ENCODE measurements around the gene MFSD2B. TPM values are rescaled to one million over a fixed set of nuclear protein-coding genes. Genes with fewer than 3 reads are reported as not detected.
"Not testable (repeated sequence)": the region's sequence is repeated elsewhere in the genome, so short reads cannot be mapped to it uniquely, and the experiment has no call there.

The MFSD2B gene
- total RNA-seq, 2 donors from 2014 or later: not detected

DNA sequence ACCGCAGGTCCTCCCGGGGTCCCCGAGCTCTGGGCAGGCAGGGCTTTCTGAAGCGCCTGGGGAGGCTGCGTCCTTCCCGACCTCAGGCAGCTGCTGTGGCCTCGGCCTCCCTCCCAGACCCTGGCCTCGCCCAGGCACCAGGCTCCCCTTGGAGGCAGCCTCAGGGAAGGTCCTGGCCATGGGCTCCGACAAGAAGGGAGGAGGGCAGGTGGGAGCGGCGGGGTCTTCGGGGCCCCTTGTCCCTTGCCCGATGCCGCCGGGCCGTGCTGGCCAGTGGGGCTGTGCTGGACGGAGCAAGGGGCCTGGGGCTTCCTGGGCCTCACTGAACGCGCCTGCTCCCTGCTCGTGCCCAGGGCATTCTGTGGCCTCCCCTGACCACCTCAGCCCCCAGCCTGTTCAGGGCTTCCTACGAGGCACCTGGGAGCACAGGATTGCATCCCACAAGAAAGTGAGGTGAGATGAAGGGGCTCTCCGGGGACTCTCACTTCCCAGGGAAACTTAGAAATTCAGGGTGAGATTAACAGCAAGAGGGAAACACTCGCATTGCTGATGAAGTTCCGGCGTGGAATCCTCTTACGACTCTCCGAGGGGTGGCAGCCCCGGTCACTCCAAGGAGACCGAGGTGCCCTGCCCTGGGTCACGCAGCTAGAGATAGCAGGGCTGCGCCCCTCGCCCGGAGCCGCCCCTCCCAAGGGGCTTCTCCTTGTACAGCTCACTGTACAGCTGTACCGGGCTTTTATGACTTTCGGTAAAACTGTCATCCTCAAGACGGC is 778 bp downstream of the MFSD2B start:
- WGBS: 43% methylated on average over 28 of the region's 37 CpGs
- H3K27me3 ChIP-seq (replicated peaks; ENCODE audit: insufficient read depth): peaks cover 7% of the 10 kb centered on the region
- no peak overlapping the region for H3K27ac ChIP-seq
- H3K4me3 ChIP-seq: peak overlapping the region in 1 of 2 donors; percentile 21
- no peaks in the 10 kb centered on the region for H3K4me1 ChIP-seq (replicated peaks)
- no peak for DNase-seq (ENCODE audit: low spot score)
- no peaks in the 10 kb centered on the region for H3K9me3 ChIP-seq
- TF ChIP-seq POLR2A (IDR thresholded peaks at IDR 0.05) (no peak), POLR2AphosphoS5 (IDR thresholded peaks at IDR 0.05) (no peak)
- TF ChIP-seq, protein P1, sequence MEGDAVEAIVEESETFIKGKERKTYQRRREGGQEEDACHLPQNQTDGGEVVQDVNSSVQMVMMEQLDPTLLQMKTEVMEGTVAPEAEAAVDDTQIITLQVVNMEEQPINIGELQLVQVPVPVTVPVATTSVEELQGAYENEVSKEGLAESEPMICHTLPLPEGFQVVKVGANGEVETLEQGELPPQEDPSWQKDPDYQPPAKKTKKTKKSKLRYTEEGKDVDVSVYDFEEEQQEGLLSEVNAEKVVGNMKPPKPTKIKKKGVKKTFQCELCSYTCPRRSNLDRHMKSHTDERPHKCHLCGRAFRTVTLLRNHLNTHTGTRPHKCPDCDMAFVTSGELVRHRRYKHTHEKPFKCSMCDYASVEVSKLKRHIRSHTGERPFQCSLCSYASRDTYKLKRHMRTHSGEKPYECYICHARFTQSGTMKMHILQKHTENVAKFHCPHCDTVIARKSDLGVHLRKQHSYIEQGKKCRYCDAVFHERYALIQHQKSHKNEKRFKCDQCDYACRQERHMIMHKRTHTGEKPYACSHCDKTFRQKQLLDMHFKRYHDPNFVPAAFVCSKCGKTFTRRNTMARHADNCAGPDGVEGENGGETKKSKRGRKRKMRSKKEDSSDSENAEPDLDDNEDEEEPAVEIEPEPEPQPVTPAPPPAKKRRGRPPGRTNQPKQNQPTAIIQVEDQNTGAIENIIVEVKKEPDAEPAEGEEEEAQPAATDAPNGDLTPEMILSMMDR (IDR thresholded peaks at IDR 0.05): no peak
- intact Hi-C loops (cut with DNase I): no loop called here
- H3K36me3 ChIP-seq: no peaks in the 10 kb centered on the region

DNA sequence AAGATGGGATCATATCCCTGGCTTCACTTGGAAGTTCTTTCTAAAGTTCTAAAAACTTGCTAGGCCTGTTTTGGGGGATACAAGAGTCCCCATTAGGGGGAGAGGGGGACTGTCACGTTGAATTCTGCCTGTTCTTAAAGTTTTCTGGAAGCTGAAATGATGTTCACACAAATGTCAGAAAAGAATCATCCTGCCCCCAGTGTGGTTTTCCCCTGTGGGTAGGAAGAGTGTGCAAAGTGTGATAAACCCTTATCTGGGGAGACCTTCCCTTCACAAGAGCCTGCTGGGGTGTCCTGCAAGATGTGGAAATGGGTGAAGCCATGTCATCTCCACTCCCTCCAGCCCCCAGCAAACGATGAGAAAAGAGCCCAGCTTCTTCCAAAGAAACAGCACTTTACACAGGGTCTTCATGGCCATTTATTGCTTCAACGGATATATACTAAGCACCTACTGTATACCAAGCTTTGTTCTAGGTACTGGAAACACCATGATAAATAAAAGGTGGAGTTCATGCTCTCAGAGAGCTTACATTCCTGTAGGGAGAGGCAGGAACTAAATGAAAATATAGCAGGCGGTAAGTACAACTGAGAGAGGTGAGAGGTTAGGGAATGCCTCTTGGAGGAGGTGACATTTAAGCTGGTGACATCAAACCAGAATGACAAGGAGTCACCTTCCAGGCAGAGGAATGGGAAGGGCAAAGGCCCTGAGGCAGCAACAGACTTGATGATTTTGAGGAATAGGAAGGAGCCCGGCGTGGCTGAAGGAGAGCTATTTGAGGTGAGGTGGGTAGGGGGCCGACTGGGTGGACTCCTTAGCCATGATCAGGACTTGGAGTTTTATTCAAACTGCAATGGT is 1.6 kb downstream of the MFSD2B start:
- no peaks in the 10 kb centered on the region for H3K36me3 ChIP-seq
- 74% methylated on average over 7 of the region's 7 CpGs for WGBS
- H3K9me3 ChIP-seq: no peaks in the 10 kb centered on the region
- no peaks in the 10 kb centered on the region for H3K4me1 ChIP-seq (replicated peaks)
- TF ChIP-seq POLR2A (IDR thresholded peaks at IDR 0.05) (no peak), POLR2AphosphoS5 (IDR thresholded peaks at IDR 0.05) (no peak)
- TF ChIP-seq, protein P1 (IDR thresholded peaks at IDR 0.05): no peak
- H3K27me3 ChIP-seq (replicated peaks; ENCODE audit: insufficient read depth): peaks cover 7% of the 10 kb centered on the region
- intact Hi-C loops (cut with DNase I): no loop called here
- DNase-seq (ENCODE audit: low spot score): no peak
- H3K27ac ChIP-seq: no peak overlapping the region
- no peak overlapping the region for H3K4me3 ChIP-seq

DNA sequence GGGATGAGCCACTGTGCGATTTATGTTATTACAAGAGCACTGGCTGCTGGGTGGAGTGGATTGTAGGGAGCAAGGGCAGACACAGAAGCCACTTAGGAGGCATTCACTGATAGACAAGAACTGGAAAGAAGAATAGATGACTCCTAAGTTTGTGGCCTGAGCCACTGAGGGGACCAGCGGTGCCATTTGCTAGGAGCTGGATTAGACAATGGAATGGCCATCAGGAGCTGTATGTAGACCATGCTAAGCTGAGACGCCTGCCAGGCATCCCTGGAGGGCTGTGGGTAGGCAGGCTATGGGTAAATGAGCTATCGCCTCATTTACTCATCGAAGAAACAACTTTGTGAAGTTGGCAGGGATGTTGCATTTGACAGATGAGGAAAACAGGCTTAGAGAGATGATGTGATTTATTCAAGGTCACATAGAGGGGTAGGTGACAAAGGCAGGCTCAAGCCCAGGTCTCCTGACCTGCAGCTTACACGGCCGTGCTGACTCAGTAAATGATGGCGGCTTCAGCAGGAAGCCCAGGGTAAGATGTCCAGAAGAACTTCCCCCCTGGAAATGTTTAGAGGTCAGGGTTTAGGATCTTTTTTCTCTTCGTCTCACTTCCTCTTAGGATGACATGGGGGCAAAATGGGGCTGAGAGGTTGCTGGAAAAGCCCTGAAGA is 2.8 kb downstream of the MFSD2B start:
- WGBS: 83% methylated on average over 9 of the region's 9 CpGs
- intact Hi-C loops (cut with DNase I): no loop called here
- no peak for DNase-seq (ENCODE audit: low spot score)

DNA sequence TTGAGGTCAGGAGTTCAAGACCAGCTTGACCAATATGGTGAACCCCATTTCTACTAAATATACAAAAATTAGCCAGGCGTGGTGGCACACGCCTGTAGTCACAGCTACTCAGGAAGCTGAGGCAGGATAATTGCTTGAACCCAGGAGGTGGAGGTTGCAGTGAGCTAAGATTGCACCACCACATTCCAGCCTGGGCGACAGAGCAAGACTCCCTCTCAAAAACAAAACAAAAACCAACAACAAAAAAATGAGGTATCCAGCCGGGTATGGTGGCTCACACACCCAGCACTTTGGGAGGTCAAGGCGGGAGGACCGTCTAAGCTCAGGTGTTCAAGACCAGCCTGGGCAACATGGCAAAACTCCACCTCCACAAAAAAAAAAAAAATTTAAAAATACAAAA is 5.0 kb downstream of the MFSD2B start:
- H3K27ac ChIP-seq; H3K9me3 ChIP-seq; H3K4me3 ChIP-seq; H3K36me3 ChIP-seq; H3K4me1 ChIP-seq (replicated peaks); intact Hi-C loops (cut with DNase I); H3K27me3 ChIP-seq (replicated peaks; ENCODE audit: insufficient read depth); DNase-seq (ENCODE audit: low spot score): not testable (repeated sequence)
- WGBS: 95% methylated on average over 6 of the region's 6 CpGs

More for the DNA sequence above, 2.8 kb downstream of the MFSD2B start:
- Histone ChIP-seq H3K36me3 (no peaks in the 10 kb centered on the region), H3K27ac (no peak overlapping the region), H3K27me3 (replicated peaks; ENCODE audit: insufficient read depth) (peaks cover 7% of the 10 kb centered on the region), H3K4me3 (no peak overlapping the region), H3K4me1 (replicated peaks) (no peaks in the 10 kb centered on the region), H3K9me3 (no peaks in the 10 kb centered on the region)
- TF ChIP-seq, protein P1 (IDR thresholded peaks at IDR 0.05): no peak
- TF ChIP-seq POLR2AphosphoS5 (IDR thresholded peaks at IDR 0.05) (no peak), POLR2A (IDR thresholded peaks at IDR 0.05) (no peak)

Data from prostate gland (tissue), 2 donors.